ENCODE data around the gene MPO.

Gene MPO

DNA sequence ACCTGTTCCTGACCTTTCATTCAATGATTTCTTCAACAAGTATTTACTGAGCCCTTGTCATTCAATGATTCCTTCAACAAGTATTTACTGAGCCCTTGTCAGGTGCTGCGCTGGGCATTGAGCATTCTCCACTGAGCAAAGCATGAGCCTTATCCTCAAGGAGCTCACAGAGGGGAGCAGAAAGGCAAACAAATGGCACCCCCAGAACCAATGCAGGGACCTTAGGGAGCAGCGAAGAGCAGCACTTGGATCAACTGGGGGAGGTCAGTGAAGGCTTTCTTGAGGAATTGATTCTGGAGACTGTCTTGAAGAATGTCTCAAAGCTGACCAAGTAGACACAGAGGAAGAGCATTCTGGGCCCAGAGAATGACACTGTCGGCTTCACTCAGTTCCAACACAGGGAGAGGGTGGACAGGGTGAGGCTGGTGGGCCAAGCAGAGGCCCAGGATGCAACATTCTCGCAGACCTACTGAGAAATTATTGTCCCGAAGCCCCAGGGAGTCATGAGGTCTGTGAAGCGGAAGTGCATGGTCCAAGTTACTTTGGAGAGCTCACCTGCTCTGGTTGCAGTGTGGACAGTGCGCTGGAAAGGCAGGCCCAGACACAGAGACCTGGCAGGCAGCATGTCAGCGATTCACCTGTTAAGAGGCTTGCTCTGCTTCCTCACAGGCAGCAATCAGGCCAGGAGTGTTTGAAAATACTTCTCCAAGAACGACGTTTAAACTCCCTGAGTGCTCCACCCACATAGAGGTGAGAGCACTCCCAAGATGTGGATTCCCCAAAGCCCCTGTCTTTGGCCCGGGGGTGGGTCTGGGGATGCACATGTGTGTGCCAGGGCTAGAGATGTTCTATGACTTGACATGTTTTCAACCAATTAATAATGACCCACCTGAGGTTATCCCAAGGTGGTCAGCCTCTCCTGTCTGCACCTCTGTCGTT is 3.2 kb upstream of the MPO start:
- TF ChIP-seq, protein P1, sequence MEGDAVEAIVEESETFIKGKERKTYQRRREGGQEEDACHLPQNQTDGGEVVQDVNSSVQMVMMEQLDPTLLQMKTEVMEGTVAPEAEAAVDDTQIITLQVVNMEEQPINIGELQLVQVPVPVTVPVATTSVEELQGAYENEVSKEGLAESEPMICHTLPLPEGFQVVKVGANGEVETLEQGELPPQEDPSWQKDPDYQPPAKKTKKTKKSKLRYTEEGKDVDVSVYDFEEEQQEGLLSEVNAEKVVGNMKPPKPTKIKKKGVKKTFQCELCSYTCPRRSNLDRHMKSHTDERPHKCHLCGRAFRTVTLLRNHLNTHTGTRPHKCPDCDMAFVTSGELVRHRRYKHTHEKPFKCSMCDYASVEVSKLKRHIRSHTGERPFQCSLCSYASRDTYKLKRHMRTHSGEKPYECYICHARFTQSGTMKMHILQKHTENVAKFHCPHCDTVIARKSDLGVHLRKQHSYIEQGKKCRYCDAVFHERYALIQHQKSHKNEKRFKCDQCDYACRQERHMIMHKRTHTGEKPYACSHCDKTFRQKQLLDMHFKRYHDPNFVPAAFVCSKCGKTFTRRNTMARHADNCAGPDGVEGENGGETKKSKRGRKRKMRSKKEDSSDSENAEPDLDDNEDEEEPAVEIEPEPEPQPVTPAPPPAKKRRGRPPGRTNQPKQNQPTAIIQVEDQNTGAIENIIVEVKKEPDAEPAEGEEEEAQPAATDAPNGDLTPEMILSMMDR (IDR thresholded peaks at IDR 0.05), result no peak
- Mint-ChIP-seq H3K4me3 (no peak overlapping the region), H3K9me3 (no peaks in the 10 kb centered on the region), H3K4me1 (no peaks in the 10 kb centered on the region), H3K36me3 (ENCODE audit: low read depth) (no peaks in the 10 kb centered on the region), H3K27ac (no peak overlapping the region), H3K27me3 (ENCODE audit: low read depth, poor library complexity) (peaks cover 29% of the 10 kb centered on the region)
- DNase-seq, result no peak

DNA sequence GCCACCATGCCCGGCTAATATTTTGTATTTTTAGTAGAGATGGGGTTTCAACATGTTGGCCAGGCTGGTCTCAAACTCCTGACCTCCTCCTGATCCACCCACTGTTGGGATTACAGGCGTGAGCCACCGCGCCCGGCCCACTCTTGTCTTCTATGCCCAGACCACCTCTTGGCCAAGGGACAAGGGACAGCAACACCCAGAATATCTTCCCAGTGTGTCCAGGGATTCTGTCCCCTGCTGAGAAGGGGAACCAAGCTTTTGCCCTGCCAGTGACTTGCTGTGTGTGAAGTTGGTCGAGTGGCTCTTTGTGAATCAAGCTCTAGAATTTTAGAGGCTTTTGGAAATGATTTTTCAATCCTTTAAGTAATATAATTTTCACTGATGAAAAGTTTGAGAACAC is 1.7 kb upstream of the MPO start:
- peaks cover 32% of the 10 kb centered on the region for H3K27me3 Mint-ChIP-seq (ENCODE audit: low read depth, poor library complexity)
- H3K27ac Mint-ChIP-seq, result no peak overlapping the region
- no peaks in the 10 kb centered on the region for H3K36me3 Mint-ChIP-seq (ENCODE audit: low read depth)
- no peak overlapping the region for H3K4me3 Mint-ChIP-seq
- peaks cover 5% of the 10 kb centered on the region for H3K4me1 Mint-ChIP-seq
- H3K9me3 Mint-ChIP-seq, result no peaks in the 10 kb centered on the region
- TF ChIP-seq, protein P1 (IDR thresholded peaks at IDR 0.05), result no peak
- DNase-seq, result no peak

DNA sequence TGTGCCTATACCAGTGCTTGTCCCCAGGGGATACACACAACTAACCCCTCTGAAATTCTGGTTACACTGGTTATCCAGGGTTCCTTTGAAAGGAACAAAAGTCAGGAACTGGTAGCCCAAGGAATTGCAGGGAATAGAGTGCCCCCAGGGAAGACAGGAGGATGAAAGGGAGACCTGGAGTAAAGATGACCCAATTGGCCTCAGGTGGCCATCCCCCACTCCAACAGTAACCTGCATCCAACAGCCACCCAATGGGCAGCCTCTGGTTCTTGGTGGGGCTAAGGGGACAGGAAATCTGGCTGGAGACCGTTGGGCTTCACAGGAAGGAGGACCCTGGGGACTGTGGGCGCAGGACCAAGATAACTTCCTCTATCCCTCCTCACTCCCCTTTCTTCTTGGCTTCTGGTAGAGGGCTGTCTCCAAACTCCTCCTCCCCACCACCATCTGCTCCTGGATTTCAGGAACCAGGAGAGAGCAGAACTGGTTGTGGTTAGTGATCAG is 826 bp upstream of the MPO start:
- Mint-ChIP-seq H3K9me3 (no peaks in the 10 kb centered on the region), H3K36me3 (ENCODE audit: low read depth) (no peaks in the 10 kb centered on the region), H3K4me3 (no peak overlapping the region), H3K27ac (no peak overlapping the region), H3K4me1 (peaks cover 5% of the 10 kb centered on the region), H3K27me3 (ENCODE audit: low read depth, poor library complexity) (peaks cover 32% of the 10 kb centered on the region)
- no peak for DNase-seq
- TF ChIP-seq, protein P1 (IDR thresholded peaks at IDR 0.05), result no peak

DNA sequence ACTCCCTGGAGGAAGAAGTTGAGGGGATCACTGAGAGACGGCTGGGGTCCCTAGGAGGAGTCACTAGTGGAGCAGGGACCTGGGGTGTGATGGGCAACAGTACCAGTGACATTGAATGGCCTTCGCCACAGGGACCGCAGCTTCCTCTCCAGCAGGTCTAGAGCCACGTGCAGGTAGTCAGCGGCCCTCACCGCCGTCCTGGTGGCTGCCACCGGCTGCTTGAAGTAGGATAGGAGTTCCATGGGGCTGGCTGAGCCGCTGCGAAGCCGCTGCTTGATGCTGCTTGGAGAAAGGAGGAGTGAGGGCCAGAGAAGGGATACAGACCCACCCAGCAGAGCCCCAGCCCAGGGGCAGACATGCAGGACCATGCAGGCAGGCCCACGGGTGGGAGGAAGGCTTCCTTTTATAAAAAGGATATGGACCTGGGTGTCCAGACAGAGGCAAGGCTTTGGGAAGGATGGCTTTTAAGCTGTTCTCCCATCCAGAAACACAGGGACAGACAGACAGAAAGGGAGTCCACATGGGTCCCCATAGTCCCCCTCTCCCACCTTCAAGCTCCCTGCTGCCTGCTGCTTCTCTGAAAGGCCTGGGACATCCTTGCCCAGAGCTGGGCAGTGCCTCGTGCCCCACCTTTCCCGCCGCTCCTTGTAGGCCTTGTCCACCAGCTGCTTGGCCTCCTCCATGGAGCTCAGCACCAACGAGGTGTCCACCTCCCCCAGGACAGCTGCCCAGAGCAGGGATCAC is 827 bp downstream of the MPO start:
- H3K4me1 Mint-ChIP-seq, result peaks cover 5% of the 10 kb centered on the region
- no peak overlapping the region for H3K4me3 Mint-ChIP-seq
- TF ChIP-seq, protein P1 (IDR thresholded peaks at IDR 0.05), result no peak
- no peaks in the 10 kb centered on the region for H3K36me3 Mint-ChIP-seq (ENCODE audit: low read depth)
- H3K27ac Mint-ChIP-seq, result no peak overlapping the region
- H3K27me3 Mint-ChIP-seq (ENCODE audit: low read depth, poor library complexity), result peaks cover 31% of the 10 kb centered on the region
- no peaks in the 10 kb centered on the region for H3K9me3 Mint-ChIP-seq
- DNase-seq, result no peak

DNA sequence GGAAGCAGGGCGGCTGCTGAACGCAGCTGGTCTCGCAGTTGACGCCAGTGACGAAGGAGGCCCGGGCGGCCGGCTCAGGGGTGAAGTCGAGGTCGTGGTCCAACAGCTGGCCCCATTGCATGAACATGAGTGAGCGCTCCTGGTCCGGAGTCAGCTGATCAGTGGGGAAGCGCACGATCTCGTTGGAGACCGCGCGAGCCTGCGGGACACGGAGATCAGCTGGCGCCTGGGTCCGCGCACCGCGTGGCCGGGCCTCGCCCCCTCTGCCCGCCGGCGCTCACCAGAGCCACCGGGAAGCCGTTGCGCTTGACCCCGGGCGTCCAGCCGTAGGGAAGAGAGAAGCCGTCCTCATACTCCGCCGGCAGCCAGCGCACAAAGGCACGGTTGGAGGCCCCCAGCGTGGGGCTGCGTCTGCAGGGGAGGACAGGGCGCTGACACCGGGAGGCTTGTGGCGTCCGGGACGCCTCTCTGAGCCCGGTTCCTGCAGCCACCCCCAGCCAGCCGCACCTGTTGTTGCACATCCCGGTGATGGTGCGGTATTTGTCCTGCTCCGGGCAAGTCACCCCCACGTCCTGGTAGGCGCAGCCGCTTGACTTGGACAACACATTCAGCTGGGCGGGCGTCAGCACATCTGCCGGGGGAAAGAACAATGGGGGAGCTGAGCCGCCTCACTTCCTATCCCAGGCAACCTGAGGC is 1.6 kb downstream of the MPO start:
- H3K9me3 Mint-ChIP-seq, result no peaks in the 10 kb centered on the region
- H3K4me3 Mint-ChIP-seq, result no peak overlapping the region
- no peak overlapping the region for H3K27ac Mint-ChIP-seq
- TF ChIP-seq, protein P1 (IDR thresholded peaks at IDR 0.05), result no peak
- peaks cover 27% of the 10 kb centered on the region for H3K27me3 Mint-ChIP-seq (ENCODE audit: low read depth, poor library complexity)
- no peak for DNase-seq
- no peaks in the 10 kb centered on the region for H3K36me3 Mint-ChIP-seq (ENCODE audit: low read depth)
- peaks cover 5% of the 10 kb centered on the region for H3K4me1 Mint-ChIP-seq

Measured in nephron progenitor cell (in vitro differentiated cells).